Fibroblast of the aortic adventitia (primary cell): ENCODE measurements around the gene TEKTIP1. TPM values are rescaled to one million over a fixed set of nuclear protein-coding genes. Genes with fewer than 3 reads are reported as not detected.
"Not testable (repeated sequence)": the region's sequence is repeated elsewhere in the genome, so short reads cannot be mapped to it uniquely, and the experiment has no call there.

Source experiments
- DNase-seq: peaks from one replicate; pipeline ENCODE4 v3.0.0-alpha.2; 2010; ENCODE audit warnings: low read depth
- H3K4me3 ChIP-seq: 2 replicates; pipeline ENCODE4 v1.5.1; 2011; ENCODE audit warnings: low read depth, mild to moderate bottlenecking, control low read depth, low read length, moderate library complexity
- CTCF ChIP-seq: IDR thresholded peaks from 2 replicates; pipeline ENCODE4 v1.5.1; 2011; ENCODE audit warnings: mild to moderate bottlenecking, low read length, control low read depth, inconsistent platforms; ENCODE audit not compliant: insufficient read depth
- total RNA-seq: library from RNA; depleted of rRNA; stranded (reverse); fragments of >200 nt; gene quantifications from 2 replicates; pipeline ENCODE4 v1.2.3, GENCODE V29; 2012; ENCODE audit warnings: low replicate concordance

The TEKTIP1 gene
- total RNA-seq, 1 donor, result not detected

GRCh38 chr19:3503036-3503572 lies 35.9 kb upstream of the TEKTIP1 start:
- no peak for DNase-seq
- H3K4me3 ChIP-seq, result no peak overlapping the region
- no peak for TF ChIP-seq CTCF

GRCh38 chr19:3504735-3505134 lies 34.2 kb upstream of the TEKTIP1 start:
- no peak for TF ChIP-seq CTCF
- DNase-seq, result no peak
- no peak overlapping the region for H3K4me3 ChIP-seq

GRCh38 chr19:3505598-3506383 lies 33.2 kb upstream of the TEKTIP1 start, which contains the start of gene FZR1:
Gene FZR1, plus strand, starts transcription at chr19:3506311. Its CDS starts 16,679 bp downstream, at chr19:3522990.
- no peak for TF ChIP-seq CTCF
- peak; percentile 97 for DNase-seq
- H3K4me3 ChIP-seq, result peak within 1 kb of the TSS; percentile 90

GRCh38 chr19:3506384-3507340 lies 32.3 kb upstream of the TEKTIP1 start:
- DNase-seq, result no peak
- TF ChIP-seq CTCF, result no peak
- H3K4me3 ChIP-seq, result peak overlapping the region; percentile 81

GRCh38 chr19:3507371-3508120 lies 31.4 kb upstream of the TEKTIP1 start:
- TF ChIP-seq CTCF, result no peak
- no peak for DNase-seq
- H3K4me3 ChIP-seq, result peak overlapping the region; percentile 81

- not testable (repeated sequence) for H3K4me3 ChIP-seq
These were observed 30.8 kb upstream of the TEKTIP1 start for GRCh38 chr19:3508121-3508661.

More at GRCh38 chr19:3508121-3508661, 30.8 kb upstream of the TEKTIP1 start:
- DNase-seq, result not testable (repeated sequence)
